NCI-H2029 treated with DMSO at 0.1 percent for 48 hours (cell line): Measurements from ENCODE around the gene DACT2.

Source experiments
- DNase-seq: peaks from one replicate; lab custom pipeline; 2025; lab: John Stamatoyannopoulos, UW

The DACT2 gene

GRCh38 chr6:168263351-168263905 is 56.1 kb downstream of the DACT2 start:
- DNase-seq: no peak

- no peak for DNase-seq
Measured at GRCh38 chr6:168261234-168261633, 58.3 kb downstream of the DACT2 start.

- DNase-seq: no peak
Measured at GRCh38 chr6:168260420-168260987, 59.1 kb downstream of the DACT2 start.

- DNase-seq: no peak
Measured at GRCh38 chr6:168258795-168259194, 60.8 kb downstream of the DACT2 start.

GRCh38 chr6:168256940-168257339 is 62.6 kb downstream of the DACT2 start:
- DNase-seq: no peak
